Thymus (tissue), 14 donors: ENCODE data around the gene KCNC1. TPM values are rescaled to one million over a fixed set of nuclear protein-coding genes. Genes with fewer than 3 reads are reported as not detected.

ENCODE experiments used
- DNase-seq, 9 donors: peaks; one replicate each; pipeline ENCODE4 v3.0.0-alpha.2; 2013; ENCODE audit warnings: low spot score in 9 of 9, low read depth in 6 of 9, missing footprints in 1 of 9
- H3K27ac ChIP-seq, 2 donors: one replicate each; pipeline ENCODE4 v1.5.1; 2013; ENCODE audit warnings: control low read depth in 1 of 2, low read depth in 1 of 2, low read length in 1 of 2, mild to moderate bottlenecking in 1 of 2, moderate library complexity in 1 of 2
- H3K27me3 ChIP-seq, 2 donors: one replicate each; pipeline ENCODE4 v1.5.1; 2013; ENCODE audit warnings: low read length in 1 of 2; ENCODE audit not compliant: control insufficient read depth in 2 of 2, insufficient read depth in 1 of 2
- H3K36me3 ChIP-seq, 2 donors: one replicate each; pipeline ENCODE4 v1.5.1; 2013; ENCODE audit warnings: low read length in 1 of 2, mild to moderate bottlenecking in 1 of 2, moderate library complexity in 1 of 2; ENCODE audit not compliant: control insufficient read depth in 2 of 2, insufficient read depth in 2 of 2
- H3K4me1 ChIP-seq, 2 donors: one replicate each; pipeline ENCODE4 v1.5.1; 2013; ENCODE audit warnings: low read length in 2 of 2; ENCODE audit not compliant: control insufficient read depth in 2 of 2, insufficient read depth in 2 of 2
- H3K4me3 ChIP-seq, 2 donors: one replicate each; pipeline ENCODE4 v1.5.1; 2013; ENCODE audit warnings: low read length in 2 of 2, control low read depth in 1 of 2, mild to moderate bottlenecking in 1 of 2
- H3K9me3 ChIP-seq, 2 donors: one replicate each; pipeline ENCODE4 v1.5.1; 2013; ENCODE audit warnings: low read length in 1 of 2, mild to moderate bottlenecking in 1 of 2; ENCODE audit not compliant: control insufficient read depth in 2 of 2, insufficient read depth in 1 of 2
- WGBS: extraction: QIAGEN DNeasy Blood & Tissue Kit; methylation state at CpG from one replicate; pipeline ENCODE4 v1.1.7; 2013; 5-methylcytosine and 5-hydroxymethylcytosine counted together
- long read RNA-seq, 10 donors: transcript quantifications; one replicate each; lab custom pipeline, GENCODE V29; 2026
- polyA plus RNA-seq: library from polyadenylated mRNA; stranded (reverse); fragments of 200-250 nt; gene quantifications from one replicate; pipeline ENCODE4 v1.2.3, GENCODE V29; 2013
- total RNA-seq: library from RNA; stranded (reverse); fragments of 120-200 nt; gene quantifications from one replicate; pipeline ENCODE4 v1.2.4, GENCODE V29; 2013
- donor health status: healthy.

Gene KCNC1
- total RNA-seq = under 0.01 TPM
- 0.30 TPM for polyA plus RNA-seq
- long read RNA-seq, donor 1 = 0 reads
- long read RNA-seq, donor 2 = 0 reads
- long read RNA-seq, donor 3, partial matches to known transcripts = 0 of 45 reads
- long read RNA-seq, donor 3, other reads (novel, unspliced or antisense) = 45 of 45 reads
- long read RNA-seq, donor 4 = 0 reads
- long read RNA-seq, donor 5 = 0 reads
- long read RNA-seq, donor 6 = 0 reads
- long read RNA-seq, donor 7 = 0 reads
- long read RNA-seq, donor 8, partial matches to known transcripts = 0 of 8 reads
- long read RNA-seq, donor 8, other reads (novel, unspliced or antisense) = 8 of 8 reads
- long read RNA-seq, donor 9 = 0 reads
- long read RNA-seq, donor 10 = 0 reads

GRCh38 chr11:17734418-17734911, at the start of gene KCNC1:
Gene KCNC1, plus strand, starts transcription at chr11:17734781. Its CDS starts 1,222 bp downstream, at chr11:17736003.
- H3K4me3 ChIP-seq = peak within 1 kb of the TSS in 1 of 2 donors; percentile 44
- peaks cover 0 to 6% of the 10 kb centered on the region in 2 donors for H3K9me3 ChIP-seq
- peaks cover 65 to 87% of the 10 kb centered on the region in 2 donors for H3K27me3 ChIP-seq
- DNase-seq = peak in 1 of 9 donors; percentile 18
- H3K27ac ChIP-seq = no peak within 1 kb of the TSS
- WGBS = 3% methylated on average over 66 of the region's 66 CpGs
- H3K36me3 ChIP-seq = no peaks in the 10 kb centered on the region
- H3K4me1 ChIP-seq = peaks cover 0 to 3% of the 10 kb centered on the region in 2 donors

GRCh38 chr11:17686231-17686980, 48.2 kb upstream of the KCNC1 start:
- no peaks in the 10 kb centered on the region for H3K4me1 ChIP-seq
- no peaks in the 10 kb centered on the region for H3K9me3 ChIP-seq
- no peak overlapping the region for H3K27ac ChIP-seq
- no peaks in the 10 kb centered on the region for H3K36me3 ChIP-seq
- WGBS = 69% methylated on average over 8 of the region's 8 CpGs
- peaks cover 0 to 10% of the 10 kb centered on the region in 2 donors for H3K27me3 ChIP-seq
- no peak for DNase-seq
- no peak overlapping the region for H3K4me3 ChIP-seq

- H3K36me3 ChIP-seq = no peaks in the 10 kb centered on the region
- H3K27ac ChIP-seq = no peak overlapping the region
- no peak for DNase-seq
- WGBS = 88% methylated on average over 18 of the region's 18 CpGs
- no peaks in the 10 kb centered on the region for H3K9me3 ChIP-seq
- no peaks in the 10 kb centered on the region for H3K4me1 ChIP-seq
- peaks cover 0 to 19% of the 10 kb centered on the region in 2 donors for H3K27me3 ChIP-seq
- no peak overlapping the region for H3K4me3 ChIP-seq
These were observed 46.5 kb upstream of the KCNC1 start for GRCh38 chr11:17687946-17688670.

- Histone ChIP-seq H3K27ac (no peak overlapping the region), H3K36me3 (no peaks in the 10 kb centered on the region), H3K4me1 (no peaks in the 10 kb centered on the region), H3K9me3 (no peaks in the 10 kb centered on the region), H3K27me3 (peaks cover 17 to 43% of the 10 kb centered on the region in 2 donors), H3K4me3 (no peak overlapping the region)
- DNase-seq = no peak
- WGBS = 72% methylated on average over 2 of the region's 2 CpGs
These were observed 43.0 kb upstream of the KCNC1 start for GRCh38 chr11:17691550-17691949.

- H3K27me3 ChIP-seq = peaks cover 21 to 47% of the 10 kb centered on the region in 2 donors
- WGBS = 71% methylated on average over 10 of the region's 10 CpGs
These were observed 42.6 kb upstream of the KCNC1 start for GRCh38 chr11:17691976-17692375.

GRCh38 chr11:17692931-17693330, 41.6 kb upstream of the KCNC1 start:
- no peak for DNase-seq
- 73% methylated on average over 7 of the region's 7 CpGs for WGBS
- peaks cover 29 to 54% of the 10 kb centered on the region in 2 donors for H3K27me3 ChIP-seq
- H3K4me1 ChIP-seq = no peaks in the 10 kb centered on the region
- no peak overlapping the region for H3K4me3 ChIP-seq
- H3K27ac ChIP-seq = no peak overlapping the region
- no peaks in the 10 kb centered on the region for H3K9me3 ChIP-seq
- H3K36me3 ChIP-seq = no peaks in the 10 kb centered on the region

More at GRCh38 chr11:17691976-17692375, 42.6 kb upstream of the KCNC1 start:
- Histone ChIP-seq H3K36me3 (no peaks in the 10 kb centered on the region), H3K4me3 (no peak overlapping the region), H3K27ac (no peak overlapping the region), H3K4me1 (no peaks in the 10 kb centered on the region), H3K9me3 (no peaks in the 10 kb centered on the region)
- no peak for DNase-seq

GRCh38 chr11:17693531-17693930, 41.0 kb upstream of the KCNC1 start:
- H3K4me1 ChIP-seq = no peaks in the 10 kb centered on the region
- H3K9me3 ChIP-seq = no peaks in the 10 kb centered on the region
- 87% methylated on average over 4 of the region's 4 CpGs for WGBS
- no peak overlapping the region for H3K27ac ChIP-seq
- peaks cover 29 to 54% of the 10 kb centered on the region in 2 donors for H3K27me3 ChIP-seq
- no peaks in the 10 kb centered on the region for H3K36me3 ChIP-seq
- DNase-seq = no peak
- H3K4me3 ChIP-seq = no peak overlapping the region

- Histone ChIP-seq H3K4me1 (no peaks in the 10 kb centered on the region), H3K27ac (no peak overlapping the region), H3K4me3 (no peak overlapping the region), H3K27me3 (peaks cover 29 to 62% of the 10 kb centered on the region in 2 donors), H3K36me3 (no peaks in the 10 kb centered on the region), H3K9me3 (no peaks in the 10 kb centered on the region)
- WGBS = 91% methylated on average over 10 of the region's 10 CpGs
- no peak for DNase-seq
These were observed 40.0 kb upstream of the KCNC1 start for GRCh38 chr11:17694494-17695110.
